Activated CD8-positive, alpha-beta memory T cell treated with anti-CD3 and anti-CD28 coated beads, Interleukin-2, amount 50 U/mL, for 24 hours (primary cell): ENCODE data around the gene NECTIN2.
"Not testable (repeated sequence)": the region's sequence is repeated elsewhere in the genome, so short reads cannot be mapped to it uniquely, and the experiment has no call there.

Experiments
- DNase-seq: peaks from one replicate; pipeline ENCODE4 v3.0.0-alpha.2; 2020; ENCODE audit errors: extremely low read depth

The NECTIN2 gene

GRCh38 chr19:44851427-44851826 is 5.3 kb downstream of the NECTIN2 start:
- DNase-seq = no peak

- no peak for DNase-seq
Measured at GRCh38 chr19:44855606-44856005, 9.5 kb downstream of the NECTIN2 start.

GRCh38 chr19:44856421-44857083 is 10.5 kb downstream of the NECTIN2 start:
- no peak for DNase-seq

- DNase-seq = no peak
Measured at GRCh38 chr19:44857837-44858236, 11.7 kb downstream of the NECTIN2 start.

GRCh38 chr19:44861576-44861975 is 15.5 kb downstream of the NECTIN2 start:
- DNase-seq = not testable (repeated sequence)

- DNase-seq = no peak
Measured at GRCh38 chr19:44863990-44864389, 17.9 kb downstream of the NECTIN2 start.

- DNase-seq = no peak
Measured at GRCh38 chr19:44865196-44865767, 19.2 kb downstream of the NECTIN2 start.

- DNase-seq = no peak
Measured at GRCh38 chr19:44866664-44867063, 20.6 kb downstream of the NECTIN2 start.

- no peak for DNase-seq
Measured at GRCh38 chr19:44867578-44867977, 21.5 kb downstream of the NECTIN2 start.

- no peak for DNase-seq
Measured at GRCh38 chr19:44869733-44870470, 23.8 kb downstream of the NECTIN2 start.

GRCh38 chr19:44871809-44872208 is 25.7 kb downstream of the NECTIN2 start:
- DNase-seq = no peak

- no peak for DNase-seq
Measured at GRCh38 chr19:44872661-44873060, 26.6 kb downstream of the NECTIN2 start.

GRCh38 chr19:44874317-44874716 is 28.2 kb downstream of the NECTIN2 start:
- DNase-seq = no peak

GRCh38 chr19:44875666-44876451 is 29.8 kb downstream of the NECTIN2 start:
- DNase-seq = no peak

- DNase-seq = no peak
Measured at GRCh38 chr19:44876930-44877535, 30.9 kb downstream of the NECTIN2 start.

- DNase-seq = no peak
Measured at GRCh38 chr19:44878120-44878865, 32.2 kb downstream of the NECTIN2 start.

- DNase-seq = no peak
Measured at GRCh38 chr19:44879309-44880065, 33.4 kb downstream of the NECTIN2 start.

- no peak for DNase-seq
Measured at GRCh38 chr19:44882063-44882462, 36.0 kb downstream of the NECTIN2 start.

- DNase-seq = not testable (repeated sequence)
Measured at GRCh38 chr19:44882619-44883397, 36.7 kb downstream of the NECTIN2 start.

GRCh38 chr19:44883922-44884321 is 37.8 kb downstream of the NECTIN2 start:
- no peak for DNase-seq
